HG02943 (cell line): ENCODE data around the gene HSD17B8.

Experiments
- ATAC-seq: cut with Tn5 transposase; IDR thresholded peaks from one replicate; pipeline ENCODE4 v1.9.1; 2021; ENCODE audit warnings: mild to moderate bottlenecking, low read depth, moderate library complexity; ENCODE audit not compliant: unreplicated experiment

HSD17B8 gene

GRCh38 chr6:33171016-33171879 lies 33.2 kb upstream of the HSD17B8 start:
- no peak for ATAC-seq

GRCh38 chr6:33171880-33172687 lies 32.4 kb upstream of the HSD17B8 start:
- ATAC-seq = no peak

GRCh38 chr6:33172688-33173534 lies 31.5 kb upstream of the HSD17B8 start:
- ATAC-seq = no peak

GRCh38 chr6:33173535-33174180 lies 30.8 kb upstream of the HSD17B8 start:
- no peak for ATAC-seq

- no peak for ATAC-seq
Observed at GRCh38 chr6:33174784-33175183, 29.7 kb upstream of the HSD17B8 start.

- no peak for ATAC-seq
Observed at GRCh38 chr6:33175436-33176069, 28.9 kb upstream of the HSD17B8 start.

- no peak for ATAC-seq
Observed at GRCh38 chr6:33176906-33177305, 27.5 kb upstream of the HSD17B8 start.

GRCh38 chr6:33177552-33178446 lies 26.7 kb upstream of the HSD17B8 start:
- ATAC-seq = no peak

GRCh38 chr6:33178755-33179475 lies 25.5 kb upstream of the HSD17B8 start:
- ATAC-seq = no peak

GRCh38 chr6:33181141-33181540 lies 23.3 kb upstream of the HSD17B8 start:
- ATAC-seq = no peak

- ATAC-seq = no peak
Observed at GRCh38 chr6:33183071-33183683, 21.3 kb upstream of the HSD17B8 start.

GRCh38 chr6:33185190-33185589 lies 19.3 kb upstream of the HSD17B8 start:
- ATAC-seq = no peak

GRCh38 chr6:33185654-33186187 lies 18.7 kb upstream of the HSD17B8 start:
- no peak for ATAC-seq

- no peak for ATAC-seq
Observed at GRCh38 chr6:33187809-33188208, 16.6 kb upstream of the HSD17B8 start.

- no peak for ATAC-seq
Observed at GRCh38 chr6:33189164-33189563, 15.3 kb upstream of the HSD17B8 start.

- no peak for ATAC-seq
Observed at GRCh38 chr6:33189625-33190448, 14.6 kb upstream of the HSD17B8 start.
